B cell (primary cell): ENCODE data around the gene DHX40. TPM values are rescaled to one million over a fixed set of nuclear protein-coding genes. Genes with fewer than 3 reads are reported as not detected.

Experiments used
- ATAC-seq: fragments of 200-7000 bp; cut with Tn5 transposase; one replicate; pipeline ENCODE4 v1.10.0; 2021; ENCODE audit warnings: low read depth, mild to moderate bottlenecking, moderate number of reproducible peaks, moderate library complexity
- CTCF ChIA-PET: fragments of 350-600 bp; sonication (Branson Sonifier 250); formaldehyde crosslinking; loops from one replicate; lab custom pipeline; 2021; ENCODE audit warnings: antibody characterized with exemption, inconsistent platforms; lab: Charles Lee
- POLR2A ChIA-PET: fragments of 350-600 bp; sonication (Branson Sonifier 250); formaldehyde crosslinking; loops from one replicate; lab custom pipeline; 2021; ENCODE audit warnings: antibody characterized with exemption; lab: Charles Lee
- DNase-seq: peaks from one replicate; pipeline ENCODE4 v3.0.0; 2013
- H2AFZ ChIP-seq: 2 replicates; pipeline ENCODE4 v1.6.1; 2012; ENCODE audit warnings: mild to moderate bottlenecking, low read depth, low read length; ENCODE audit not compliant: insufficient read depth, poor library complexity, severe bottlenecking
- H3K27ac ChIP-seq, 2 donors: 1 replicate in 1 of 2; 2 replicates in 1 of 2; pipeline ENCODE4 v1.5.1; 2012 to 2013; ENCODE audit warnings: low read length in 2 of 2, mild to moderate bottlenecking in 2 of 2, moderate library complexity in 1 of 2
- H3K27me3 ChIP-seq, 4 experiments: fragments of 200-600 bp in 1 of 4; sonication (generic) in 1 of 4; replicated peaks in 1 of 4; 1 replicate in 2 of 4; 2 replicates in 2 of 4; pipeline versions ENCODE4 v1.6.1 to v1.7.0; 2013 to 2016; ENCODE audit warnings: low read length in 3 of 4, mild to moderate bottlenecking in 2 of 4, mixed read lengths in 1 of 4, moderate library complexity in 1 of 4; ENCODE audit not compliant: insufficient read depth in 4 of 4, control insufficient read depth in 3 of 4; ENCODE audit errors: control extremely low read depth in 1 of 4
- H3K36me3 ChIP-seq, 2 experiments: replicated peaks in 1 of 2; 1 replicate in 1 of 2; 2 replicates in 1 of 2; pipeline versions ENCODE4 v1.6.1 to v1.7.1; 2013; ENCODE audit warnings: low read length in 1 of 2; ENCODE audit not compliant: insufficient read depth in 2 of 2, control insufficient read depth in 1 of 2; ENCODE audit errors: control extremely low read depth in 1 of 2, extremely low read depth in 1 of 2
- H3K4me1 ChIP-seq, 2 donors: fragments of 200-600 bp in 1 of 2; sonication (generic) in 1 of 2; 1 replicate in 1 of 2; 2 replicates in 1 of 2; pipeline versions ENCODE4 v1.5.1 to v1.6.1; 2013 to 2017; ENCODE audit warnings: low read length in 2 of 2; ENCODE audit not compliant: control insufficient read depth in 2 of 2, insufficient read depth in 2 of 2
- H3K4me2 ChIP-seq: replicated peaks from 2 replicates; pipeline ENCODE3; 2012; ENCODE audit warnings: mild to moderate bottlenecking, low read depth, low read length; ENCODE audit not compliant: poor library complexity, severe bottlenecking
- H3K4me3 ChIP-seq, 5 experiments: fragments of 200-600 bp in 1 of 5; sonication (generic) in 1 of 5; 1 replicate in 3 of 5; 2 replicates in 2 of 5; pipeline versions ENCODE4 v1.5.1 to v1.7.0; 2011 to 2016; ENCODE audit warnings: low read length in 4 of 5, mild to moderate bottlenecking in 4 of 5, low read depth in 2 of 5, control low read depth in 1 of 5, moderate library complexity in 1 of 5; ENCODE audit not compliant: insufficient read depth in 1 of 5; ENCODE audit errors: control extremely low read depth in 1 of 5, extremely low read depth in 1 of 5
- H3K79me2 ChIP-seq: fragments of 200-600 bp; sonication (generic); one replicate; pipeline ENCODE4 v1.6.0; 2016; ENCODE audit warnings: low read length; ENCODE audit not compliant: control insufficient read depth, insufficient read depth
- H3K9ac ChIP-seq: fragments of 200-600 bp; sonication (generic); 2 replicates; pipeline ENCODE4 v1.6.1; 2017; ENCODE audit warnings: mild to moderate bottlenecking, low read length, moderate library complexity
- H3K9me3 ChIP-seq, 3 donors: one replicate each; pipeline versions ENCODE4 v1.6.1 to v1.7.1; 2013; ENCODE audit warnings: low read length in 2 of 3; ENCODE audit not compliant: control insufficient read depth in 2 of 3, insufficient read depth in 1 of 3; ENCODE audit errors: control extremely low read depth in 1 of 3
- H4K20me1 ChIP-seq: 2 replicates; pipeline ENCODE4 v1.6.0; 2012; ENCODE audit warnings: mild to moderate bottlenecking, low read length; ENCODE audit not compliant: insufficient read depth, control insufficient read depth, poor library complexity, severe bottlenecking
- H3K27ac Mint-ChIP-seq: one replicate; pipeline ENCODE4 v1.8.0; 2021; ENCODE audit warnings: mixed read lengths
- H3K27me3 Mint-ChIP-seq: one replicate; pipeline ENCODE4 v1.8.0; 2021; ENCODE audit warnings: mixed read lengths
- H3K4me1 Mint-ChIP-seq: one replicate; pipeline ENCODE4 v1.8.0; 2021; ENCODE audit warnings: mixed read lengths
- H3K4me3 Mint-ChIP-seq: one replicate; pipeline ENCODE4 v1.8.0; 2021; ENCODE audit warnings: mixed read lengths
- H3K9me3 Mint-ChIP-seq: one replicate; pipeline ENCODE4 v1.8.0; 2022; ENCODE audit warnings: mixed read lengths; ENCODE audit not compliant: insufficient read depth
- CTCF ChIP-seq: fragments of 200-600 bp; IDR thresholded peaks from one replicate; pipeline ENCODE4 v1.8.0; 2022; ENCODE audit warnings: antibody characterized with exemption, mild to moderate bottlenecking
- EZH2 ChIP-seq: IDR thresholded peaks from 2 replicates; pipeline ENCODE4 v1.6.1; 2012; ENCODE audit warnings: borderline replicate concordance, low read depth, mild to moderate bottlenecking, moderate library complexity, low read length; ENCODE audit not compliant: insufficient read depth, poor library complexity, severe bottlenecking
- WGBS: methylation state at CpG from one replicate; pipeline ENCODE4 v1.1.5; 2013; ENCODE audit warnings: missing lambda C conversion rate; ENCODE audit not compliant: insufficient coverage; 5-methylcytosine and 5-hydroxymethylcytosine counted together
- intact Hi-C: fragments of 100-400 bp; cut with micrococcal nuclease; formaldehyde crosslinking; loops from one replicate; pipeline ENCODE4 v1.10.0; 2022
- polyA plus RNA-seq: library from polyadenylated mRNA; depleted of rRNA; stranded (reverse); fragments of >200 nt; gene quantifications from 2 replicates; pipeline ENCODE4 v1.2.3, GENCODE V29; 2012
- total RNA-seq, 2 donors: library from RNA; stranded (reverse); fragments of 120-200 nt in 1 of 2; gene quantifications; 1 replicate in 1 of 2; 2 replicates in 1 of 2; pipeline versions ENCODE4 v1.2.3 to v1.2.4, GENCODE V29; 2013 to 2022

Gene DHX40
- total and polyA plus RNA-seq, 2 donors (not counting 1 experiment from before 2014, with no cell fraction given), result 10.4 to 28.7 TPM

GRCh38 chr17:59620518-59621259, 55.3 kb downstream of the DHX40 start:
- Histone ChIP-seq H3K36me3 (no peaks in the 10 kb centered on the region), H3K9ac (peak overlapping the region; percentile 82), H3K4me3 (peak overlapping the region; percentile 69 to 100 (median 99)), H3K4me2 (peak overlapping the region; percentile 90), H3K9me3 (no peaks in the 10 kb centered on the region), H4K20me1 (peaks cover 27% of the 10 kb centered on the region), H3K27ac (peak overlapping the region; percentile 96 to 99), H3K4me1 (peaks cover 45 to 54% of the 10 kb centered on the region in 2 donors), H3K79me2 (peaks cover 86% of the 10 kb centered on the region), H2AFZ (no peak overlapping the region), H3K27me3 (no peaks in the 10 kb centered on the region)
- POLR2A ChIA-PET, result interaction anchor here (0.9 to 2.6 kb wide), 4 partner anchors 16 to 259 kb away, joined by 3 to 20 read pairs (median 10); partner anchors contain the start of gene DHX40
- TF ChIP-seq CTCF (no peak), EZH2 (no peak)
- intact Hi-C loops, result loop anchor here (10.0 kb wide), 2 partner anchors 164 to 224 kb away; no protein-coding TSS in a partner anchor
- peaks cover 51% of the 10 kb centered on the region for H3K4me1 Mint-ChIP-seq
- H3K9me3 Mint-ChIP-seq, result no peaks in the 10 kb centered on the region
- CTCF ChIA-PET, result interaction anchor here (0.5 to 1.1 kb wide), 3 partner anchors 22 to 293 kb away, joined by 3 to 4 read pairs (median 3); no protein-coding TSS in a partner anchor
- 25% methylated on average over 3 of the region's 14 CpGs for WGBS
- peak overlapping the region; percentile 90 for H3K4me3 Mint-ChIP-seq
- DNase-seq, result peak; percentile 53
- peak overlapping the region; percentile 97 for H3K27ac Mint-ChIP-seq
- no peak for ATAC-seq
- no peaks in the 10 kb centered on the region for H3K27me3 Mint-ChIP-seq

DNA sequence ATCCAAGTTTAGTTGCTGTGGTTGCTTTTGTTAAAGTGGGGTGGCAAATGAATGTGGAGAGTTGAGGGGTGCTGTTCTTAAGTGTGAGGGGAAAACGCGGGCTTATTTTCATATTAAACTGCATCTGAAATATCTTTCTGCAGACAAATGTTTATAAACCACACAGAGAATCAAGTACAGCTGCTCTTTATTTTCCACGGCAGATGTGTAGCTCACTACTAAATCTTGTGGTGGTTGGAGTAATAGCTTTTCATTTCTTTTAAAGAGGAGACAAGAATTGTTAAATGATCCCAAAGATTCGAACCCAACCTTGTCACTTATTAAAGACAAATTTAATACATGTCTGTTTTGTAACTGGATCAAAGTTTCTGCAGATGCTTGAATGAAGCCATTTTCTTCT, 56.4 kb downstream of the DHX40 start:
- Mint-ChIP-seq H3K9me3 (no peaks in the 10 kb centered on the region), H3K27ac (peak overlapping the region; percentile 51), H3K4me3 (peak overlapping the region; percentile 67), H3K4me1 (peaks cover 61% of the 10 kb centered on the region), H3K27me3 (no peaks in the 10 kb centered on the region)
- H3K9ac ChIP-seq, result peak overlapping the region; percentile 20
- H3K36me3 ChIP-seq, result no peaks in the 10 kb centered on the region
- H4K20me1 ChIP-seq, result peaks cover 38% of the 10 kb centered on the region
- CTCF ChIA-PET, result interaction anchor here (0.9 to 1.3 kb wide), 3 partner anchors 9 to 49 kb away, joined by 3 to 4 read pairs (median 3); no protein-coding TSS in a partner anchor
- no peak overlapping the region for H2AFZ ChIP-seq
- H3K4me2 ChIP-seq, result peak overlapping the region; percentile 90
- H3K27me3 ChIP-seq, result no peaks in the 10 kb centered on the region
- ATAC-seq, result no peak
- peaks cover 51 to 65% of the 10 kb centered on the region in 2 donors for H3K4me1 ChIP-seq
- no peak for DNase-seq
- no peaks in the 10 kb centered on the region for H3K9me3 ChIP-seq
- WGBS, result no CpG with 5 or more reads among the region's 4 CpGs
- H3K79me2 ChIP-seq, result peaks cover 89% of the 10 kb centered on the region
- POLR2A ChIA-PET, result no interaction called here
- no peak for TF ChIP-seq CTCF
- TF ChIP-seq EZH2, result no peak
- intact Hi-C loops, result loop anchor here (10.0 kb wide), 2 partner anchors 163 to 223 kb away; no protein-coding TSS in a partner anchor
- H3K27ac ChIP-seq, result peak overlapping the region in 1 of 2 donors; percentile 99
- H3K4me3 ChIP-seq, result peak overlapping the region in 1 of 5 experiments; percentile 17
